Nucleus accumbens (tissue), 56 donors: Measurements from ENCODE around the gene LRP10.
"Not testable (repeated sequence)": the region's sequence is repeated elsewhere in the genome, so short reads cannot be mapped to it uniquely, and the experiment has no call there.

Experiments used
- DNase-seq, 56 donors: peaks; one replicate each; lab custom pipeline; 2025; lab: John Stamatoyannopoulos, UW

Gene LRP10

GRCh38 chr14:22871224-22872032, at the start of gene LRP10:
Gene LRP10 (plus strand): TSS chr14:22871740. CDS start chr14:22872304, 564 bp downstream.
- peak; percentile 27 to 95 (median 82) for DNase-seq

- DNase-seq, result no peak
Observed at GRCh38 chr14:22822016-22822570, 49.4 kb upstream of the LRP10 start.

GRCh38 chr14:22822571-22823098, 48.9 kb upstream of the LRP10 start:
- peak in 46 of 56 donors; percentile 15 to 76 (median 51) for DNase-seq

GRCh38 chr14:22824711-22825359, 46.7 kb upstream of the LRP10 start:
- DNase-seq, result no peak

- DNase-seq, result not testable (repeated sequence)
Observed at GRCh38 chr14:22829076-22829660, 42.4 kb upstream of the LRP10 start.

GRCh38 chr14:22829661-22830442, 41.7 kb upstream of the LRP10 start, which contains the start of gene MRPL52:
Gene MRPL52 (plus strand): TSS chr14:22829887. CDS start chr14:22829913, 26 bp downstream.
- peak in 55 of 56 donors; percentile 43 to 95 (median 86) for DNase-seq

- DNase-seq, result no peak
Observed at GRCh38 chr14:22830443-22831010, 41.0 kb upstream of the LRP10 start.

GRCh38 chr14:22835505-22835904, 36.0 kb upstream of the LRP10 start:
- DNase-seq, result no peak

- DNase-seq, result peak in 6 of 56 donors; percentile 7 to 48 (median 26)
Observed at GRCh38 chr14:22836301-22837113, 35.0 kb upstream of the LRP10 start, which contains the start of gene MMP14. Gene MMP14 (plus strand): TSS chr14:22836585. CDS start chr14:22836818, 233 bp downstream.

- peak in 15 of 56 donors; percentile 14 to 61 (median 27) for DNase-seq
Observed at GRCh38 chr14:22837114-22837749, 34.3 kb upstream of the LRP10 start.

GRCh38 chr14:22837750-22838538, 33.6 kb upstream of the LRP10 start:
- DNase-seq, result peak in 4 of 56 donors; percentile 10 to 33 (median 22)

GRCh38 chr14:22838631-22839041, 32.9 kb upstream of the LRP10 start:
- peak in 2 of 56 donors; percentile 21 to 28 for DNase-seq

GRCh38 chr14:22839159-22839779, 32.3 kb upstream of the LRP10 start:
- DNase-seq, result no peak

- DNase-seq, result no peak
Observed at GRCh38 chr14:22841311-22841710, 30.2 kb upstream of the LRP10 start.

GRCh38 chr14:22841769-22842168, 29.8 kb upstream of the LRP10 start:
- DNase-seq, result no peak
